Uterus (tissue), 4 donors: Measurements from ENCODE around the gene THSD8. TPM values are rescaled to one million over a fixed set of nuclear protein-coding genes. Genes with fewer than 3 reads are reported as not detected.

Source experiments
- DNase-seq, 2 donors: peaks; one replicate each; pipeline ENCODE4 v3.0.0-alpha.2; 2019 to 2020
- H3K27ac ChIP-seq, 2 donors: fragments of 200-600 bp; sonication (generic); 1 replicate in 1 of 2; 2 replicates in 1 of 2; pipeline ENCODE4 v1.5.1; 2016 to 2018
- H3K27me3 ChIP-seq, 2 donors: fragments of 200-600 bp; sonication (generic); one replicate each; pipeline ENCODE4 v1.5.1; 2018 to 2019; ENCODE audit warnings: control low read depth in 1 of 2
- H3K36me3 ChIP-seq, 2 donors: fragments of 200-600 bp; sonication (generic); one replicate each; pipeline ENCODE4 v1.5.1; 2019; ENCODE audit warnings: control low read depth in 1 of 2
- H3K4me1 ChIP-seq, 2 donors: fragments of 200-600 bp; sonication (generic); one replicate each; pipeline ENCODE4 v1.5.1; 2018 to 2019; ENCODE audit warnings: control low read depth in 1 of 2
- H3K4me3 ChIP-seq, 2 donors: fragments of 200-600 bp; sonication (generic); 1 replicate in 1 of 2; 2 replicates in 1 of 2; pipeline ENCODE4 v1.5.1; 2018 to 2019; ENCODE audit warnings: mild to moderate bottlenecking in 1 of 2
- H3K9me3 ChIP-seq, 2 donors: fragments of 200-600 bp; sonication (generic); one replicate each; pipeline ENCODE4 v1.5.1; 2019; ENCODE audit warnings: control low read depth in 1 of 2
- POLR2A ChIP-seq, 2 donors: fragments of 450-650 bp; IDR thresholded peaks; one replicate each; pipeline ENCODE4 v1.6.1; 2016; ENCODE audit warnings: antibody characterized with exemption in 2 of 2, mild to moderate bottlenecking in 1 of 2, moderate library complexity in 1 of 2
- intact Hi-C: fragments of 100-400 bp; cut with DNase I; formaldehyde crosslinking; loops from one replicate; pipeline ENCODE4 v1.15.1; 2023; ENCODE audit warnings: low total_unique reads
- total RNA-seq, 4 donors: library from RNA; depleted of rRNA in 3 of 4; stranded (reverse); fragments of >200 nt in 3 of 4; gene quantifications; one replicate each; pipeline versions ENCODE4 v1.1.0 to v1.2.4, GENCODE V29; 2014 to 2023
- TF ChIP-seq, protein P1 (sequence below), 4 experiments: fragments of 200-600 bp in 2 of 4; fragments of 450-650 bp in 2 of 4; sonication (generic) in 2 of 4; IDR thresholded peaks; one replicate each; pipeline ENCODE4 v1.5.1; 2016 to 2019; ENCODE audit warnings: antibody characterized with exemption in 4 of 4, mild to moderate bottlenecking in 2 of 4, moderate library complexity in 1 of 4
- donor health status: DM: yes; HTN: yes; CAD: no.

Gene THSD8
- total RNA-seq, 4 donors from 2014 or later, result 4.1 TPM; not detected in 3

GRCh38 chr19:12774588-12775555 is 27.0 kb upstream of the THSD8 start, which contains the start of gene HOOK2:
HOOK2 (minus strand) TSS chr19:12775552; CDS start chr19:12775449, 103 bp downstream.
- peak in 1 of 2 donors; percentile 71 for DNase-seq

DNA sequence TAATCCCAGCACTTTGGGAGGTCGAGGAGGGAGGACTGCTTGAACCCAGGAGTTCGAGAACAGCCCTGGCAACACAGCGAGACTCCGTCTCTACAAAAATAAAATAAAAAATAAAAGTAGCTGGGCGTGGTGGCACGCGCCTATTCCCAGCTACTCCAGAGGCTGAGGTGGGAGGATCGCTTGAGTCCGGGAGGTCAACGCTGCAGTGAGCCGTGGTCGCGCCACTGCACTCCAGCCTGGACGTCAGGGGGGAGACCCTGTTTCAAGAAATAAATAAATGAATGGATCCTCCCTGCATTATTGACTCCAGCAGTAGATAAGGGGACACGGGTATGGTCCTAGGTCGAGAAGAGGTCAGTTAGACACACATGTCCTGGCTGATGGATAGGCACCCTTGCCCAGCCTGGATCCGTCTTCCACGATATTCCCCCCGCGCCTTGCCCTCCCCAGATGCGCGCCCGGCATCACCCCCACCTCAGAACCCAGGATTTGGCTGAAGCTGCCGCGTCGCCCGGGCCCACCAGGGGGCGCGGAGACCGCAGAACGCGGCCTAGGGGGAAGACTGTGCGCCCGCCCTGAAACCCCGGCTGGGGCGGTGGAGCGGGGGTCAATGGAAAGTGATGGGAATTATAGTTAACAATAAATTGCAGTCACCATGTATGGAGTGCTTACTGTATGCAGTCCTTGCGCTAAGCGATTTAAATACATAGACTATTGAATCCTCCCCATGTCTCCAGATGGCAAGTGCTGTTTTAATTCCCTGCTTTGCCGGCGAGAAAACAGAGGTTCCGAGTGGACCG is 24.5 kb upstream of the THSD8 start:
- Histone ChIP-seq H3K9me3 (no peaks in the 10 kb centered on the region), H3K4me3 (peak overlapping the region; percentile 43 to 48), H3K36me3 (no peaks in the 10 kb centered on the region), H3K27ac (peak overlapping the region; percentile 88 to 89), H3K4me1 (peaks cover 0 to 11% of the 10 kb centered on the region in 2 donors), H3K27me3 (no peaks in the 10 kb centered on the region)
- DNase-seq, result peak; percentile 75 to 83
- peak in 1 of 2 donors; percentile 38 for TF ChIP-seq POLR2A (IDR thresholded peaks at IDR 0.05)
- TF ChIP-seq, protein P1, sequence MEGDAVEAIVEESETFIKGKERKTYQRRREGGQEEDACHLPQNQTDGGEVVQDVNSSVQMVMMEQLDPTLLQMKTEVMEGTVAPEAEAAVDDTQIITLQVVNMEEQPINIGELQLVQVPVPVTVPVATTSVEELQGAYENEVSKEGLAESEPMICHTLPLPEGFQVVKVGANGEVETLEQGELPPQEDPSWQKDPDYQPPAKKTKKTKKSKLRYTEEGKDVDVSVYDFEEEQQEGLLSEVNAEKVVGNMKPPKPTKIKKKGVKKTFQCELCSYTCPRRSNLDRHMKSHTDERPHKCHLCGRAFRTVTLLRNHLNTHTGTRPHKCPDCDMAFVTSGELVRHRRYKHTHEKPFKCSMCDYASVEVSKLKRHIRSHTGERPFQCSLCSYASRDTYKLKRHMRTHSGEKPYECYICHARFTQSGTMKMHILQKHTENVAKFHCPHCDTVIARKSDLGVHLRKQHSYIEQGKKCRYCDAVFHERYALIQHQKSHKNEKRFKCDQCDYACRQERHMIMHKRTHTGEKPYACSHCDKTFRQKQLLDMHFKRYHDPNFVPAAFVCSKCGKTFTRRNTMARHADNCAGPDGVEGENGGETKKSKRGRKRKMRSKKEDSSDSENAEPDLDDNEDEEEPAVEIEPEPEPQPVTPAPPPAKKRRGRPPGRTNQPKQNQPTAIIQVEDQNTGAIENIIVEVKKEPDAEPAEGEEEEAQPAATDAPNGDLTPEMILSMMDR (IDR thresholded peaks at IDR 0.05), result peak; percentile 96 to 98 (median 97)
- intact Hi-C loops, result loop anchor here (2.0 kb wide), 1 partner anchor 15 kb away; no protein-coding TSS in a partner anchor

More at GRCh38 chr19:12774588-12775555, 27.0 kb upstream of the THSD8 start, which contains the start of gene HOOK2:
- Histone ChIP-seq H3K27ac (peak within 1 kb of the TSS; percentile 52 to 78), H3K4me3 (peak within 1 kb of the TSS; percentile 38 to 58), H3K4me1 (peaks cover 0 to 11% of the 10 kb centered on the region in 2 donors), H3K9me3 (no peaks in the 10 kb centered on the region), H3K27me3 (no peaks in the 10 kb centered on the region), H3K36me3 (no peaks in the 10 kb centered on the region)
- TF ChIP-seq, protein P1 (IDR thresholded peaks at IDR 0.05), result no peak
- TF ChIP-seq POLR2A (IDR thresholded peaks at IDR 0.05), result peak in 1 of 2 donors; percentile 55
- intact Hi-C loops, result no loop called here

- TF ChIP-seq, protein P1 (IDR thresholded peaks at IDR 0.05), result no peak
- peak in 1 of 2 donors; percentile 31 for TF ChIP-seq POLR2A (IDR thresholded peaks at IDR 0.05)
- no peaks in the 10 kb centered on the region for H3K36me3 ChIP-seq
- intact Hi-C loops, result no loop called here
- DNase-seq, result peak; percentile 72 to 76
- no peaks in the 10 kb centered on the region for H3K9me3 ChIP-seq
- H3K4me3 ChIP-seq, result peak overlapping the region; percentile 43 to 48
- no peaks in the 10 kb centered on the region for H3K27me3 ChIP-seq
- H3K4me1 ChIP-seq, result peaks cover 0 to 12% of the 10 kb centered on the region in 2 donors
- H3K27ac ChIP-seq, result peak overlapping the region; percentile 88 to 89
These were observed 23.6 kb upstream of the THSD8 start for GRCh38 chr19:12778017-12778904.

GRCh38 chr19:12778905-12779161 is 23.0 kb upstream of the THSD8 start:
- H3K4me3 ChIP-seq, result peak overlapping the region; percentile 43 to 48
- H3K27me3 ChIP-seq, result no peaks in the 10 kb centered on the region
- peaks cover 0 to 18% of the 10 kb centered on the region in 2 donors for H3K4me1 ChIP-seq
- H3K27ac ChIP-seq, result peak overlapping the region; percentile 88 to 89
- no peak for DNase-seq
- H3K9me3 ChIP-seq, result no peaks in the 10 kb centered on the region
- TF ChIP-seq, protein P1 (IDR thresholded peaks at IDR 0.05), result no peak
- peak in 1 of 2 donors; percentile 6 for TF ChIP-seq POLR2A (IDR thresholded peaks at IDR 0.05)
- no peaks in the 10 kb centered on the region for H3K36me3 ChIP-seq
- intact Hi-C loops, result no loop called here
